ENCODE data around the gene MST1R. TPM values are rescaled to one million over a fixed set of nuclear protein-coding genes. Genes with fewer than 3 reads are reported as not detected.

The MST1R gene
- total RNA-seq, 2 experiments from 2014 or later, result 0.38 to 0.82 TPM

DNA sequence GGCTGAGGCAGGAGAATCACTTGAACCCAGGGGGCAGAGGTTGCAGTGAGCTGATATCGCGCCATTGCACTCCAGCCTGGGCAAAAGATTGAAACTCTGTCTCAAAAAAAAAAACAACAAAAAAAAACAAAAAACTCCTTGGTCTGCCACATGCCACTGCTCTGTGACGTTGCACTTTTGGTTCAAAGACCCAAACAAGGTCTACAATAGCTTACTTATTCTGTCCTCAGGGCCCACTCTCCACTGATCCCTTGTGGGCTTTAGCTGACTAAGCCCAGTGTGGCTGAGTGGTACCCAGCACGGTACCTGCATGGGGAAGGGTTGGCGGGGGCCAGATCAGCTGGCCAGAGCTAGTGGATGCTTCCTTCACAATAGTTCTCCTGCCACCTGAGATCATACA lies 24.1 kb upstream of the MST1R start:
- ChIA-PET POLR2A (interaction anchor here (0.5 to 1.2 kb wide), 3 partner anchors 8 to 198 kb away, joined by 3 read pairs; no protein-coding TSS in a partner anchor), CTCF (ENCODE audit: unreplicated experiment) (no interaction called here)
- TF ChIP-seq, protein P1, sequence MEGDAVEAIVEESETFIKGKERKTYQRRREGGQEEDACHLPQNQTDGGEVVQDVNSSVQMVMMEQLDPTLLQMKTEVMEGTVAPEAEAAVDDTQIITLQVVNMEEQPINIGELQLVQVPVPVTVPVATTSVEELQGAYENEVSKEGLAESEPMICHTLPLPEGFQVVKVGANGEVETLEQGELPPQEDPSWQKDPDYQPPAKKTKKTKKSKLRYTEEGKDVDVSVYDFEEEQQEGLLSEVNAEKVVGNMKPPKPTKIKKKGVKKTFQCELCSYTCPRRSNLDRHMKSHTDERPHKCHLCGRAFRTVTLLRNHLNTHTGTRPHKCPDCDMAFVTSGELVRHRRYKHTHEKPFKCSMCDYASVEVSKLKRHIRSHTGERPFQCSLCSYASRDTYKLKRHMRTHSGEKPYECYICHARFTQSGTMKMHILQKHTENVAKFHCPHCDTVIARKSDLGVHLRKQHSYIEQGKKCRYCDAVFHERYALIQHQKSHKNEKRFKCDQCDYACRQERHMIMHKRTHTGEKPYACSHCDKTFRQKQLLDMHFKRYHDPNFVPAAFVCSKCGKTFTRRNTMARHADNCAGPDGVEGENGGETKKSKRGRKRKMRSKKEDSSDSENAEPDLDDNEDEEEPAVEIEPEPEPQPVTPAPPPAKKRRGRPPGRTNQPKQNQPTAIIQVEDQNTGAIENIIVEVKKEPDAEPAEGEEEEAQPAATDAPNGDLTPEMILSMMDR (conservative IDR thresholded peaks at IDR 0.05; ENCODE audit: low read length), result no peak
- TF ChIP-seq EZH2phosphoT487 (IDR thresholded peaks at IDR 0.05; ENCODE audit: borderline replicate concordance, low read depth, low read length), result no peak
- H3K9me2 ChIP-seq (ENCODE audit: insufficient read depth, low read length), result no peaks in the 10 kb centered on the region
- peaks cover 32% of the 10 kb centered on the region for H3K4me1 ChIP-seq (ENCODE audit: insufficient read depth, low read length, poor library complexity, severe bottlenecking)
- peaks cover 5% of the 10 kb centered on the region; the same call in 1 of the 2 replicates for H3K36me3 ChIP-seq (ENCODE audit: insufficient read depth, low read length)
- peak overlapping the region; percentile 89 for H3K4me2 ChIP-seq (ENCODE audit: low read length)
- H3K27ac ChIP-seq (ENCODE audit: low read depth, low read length, poor library complexity, severe bottlenecking), result no peak overlapping the region
- H2AFZ ChIP-seq (ENCODE audit: low read length), result no peak overlapping the region
- no peaks in the 10 kb centered on the region for H3K9me3 ChIP-seq (ENCODE audit: low read length)
- no peak overlapping the region for H3K4me3 ChIP-seq (ENCODE audit: low read depth, low read length, poor library complexity, severe bottlenecking)
- intact Hi-C loops (cut with micrococcal nuclease; ENCODE audit: unreplicated experiment), result no loop called here
- no peak for DNase-seq (ENCODE audit: low spot score)
- no peaks in the 10 kb centered on the region for H3K79me2 ChIP-seq (ENCODE audit: insufficient read depth, low read depth, low read length)
- no peaks in the 10 kb centered on the region for H4K20me1 ChIP-seq (ENCODE audit: insufficient read depth, low read length)
- BruUV-seq (replicated peaks), result no TSS peak

DNA sequence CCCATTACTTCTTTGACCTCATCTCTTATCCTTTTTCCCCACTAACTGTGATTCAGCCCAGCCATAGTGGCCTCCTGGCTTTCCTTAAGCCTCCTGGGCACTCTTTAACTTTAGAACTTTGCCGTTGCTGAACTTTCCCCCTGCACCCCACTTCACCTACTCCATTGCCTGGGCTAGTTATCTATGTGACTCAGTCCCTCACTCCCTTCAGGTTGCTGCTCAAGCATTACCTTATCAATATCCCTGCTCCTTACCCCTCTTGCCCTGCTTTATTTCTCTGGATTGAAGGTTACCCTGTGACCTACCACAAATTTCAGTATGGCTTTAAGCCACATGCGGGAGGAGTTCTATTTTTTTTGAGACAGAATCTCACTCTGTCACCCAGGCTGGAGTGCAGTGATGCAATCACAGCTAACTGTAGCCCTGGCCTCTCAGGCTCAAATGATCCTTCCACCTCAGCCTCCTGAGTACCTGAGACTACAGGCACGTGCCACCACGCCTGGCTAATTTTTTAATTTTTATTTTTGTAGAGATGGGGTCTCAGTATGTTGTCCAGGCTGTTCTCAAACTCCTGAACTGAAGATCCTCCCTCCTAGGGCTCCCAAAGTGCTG lies 22.6 kb upstream of the MST1R start:
- no TSS peak for BruUV-seq (replicated peaks)
- Histone ChIP-seq H3K9me3 (ENCODE audit: low read length) (no peaks in the 10 kb centered on the region), H3K4me3 (ENCODE audit: low read depth, low read length, poor library complexity, severe bottlenecking) (no peak overlapping the region), H4K20me1 (ENCODE audit: insufficient read depth, low read length) (no peaks in the 10 kb centered on the region), H2AFZ (ENCODE audit: low read length) (no peak overlapping the region), H3K79me2 (ENCODE audit: insufficient read depth, low read depth, low read length) (no peaks in the 10 kb centered on the region), H3K4me1 (ENCODE audit: insufficient read depth, low read length, poor library complexity, severe bottlenecking) (peaks cover 28% of the 10 kb centered on the region), H3K27ac (ENCODE audit: low read depth, low read length, poor library complexity, severe bottlenecking) (no peak overlapping the region), H3K4me2 (ENCODE audit: low read length) (no peak overlapping the region), H3K36me3 (ENCODE audit: insufficient read depth, low read length) (peaks cover 5% of the 10 kb centered on the region; the same call in 1 of the 2 replicates), H3K9me2 (ENCODE audit: insufficient read depth, low read length) (no peaks in the 10 kb centered on the region)
- ChIA-PET CTCF (ENCODE audit: unreplicated experiment) (no interaction called here), POLR2A (no interaction called here)
- no peak for DNase-seq (ENCODE audit: low spot score)
- TF ChIP-seq, protein P1 (conservative IDR thresholded peaks at IDR 0.05; ENCODE audit: low read length), result no peak
- intact Hi-C loops (cut with micrococcal nuclease; ENCODE audit: unreplicated experiment), result no loop called here

DNA sequence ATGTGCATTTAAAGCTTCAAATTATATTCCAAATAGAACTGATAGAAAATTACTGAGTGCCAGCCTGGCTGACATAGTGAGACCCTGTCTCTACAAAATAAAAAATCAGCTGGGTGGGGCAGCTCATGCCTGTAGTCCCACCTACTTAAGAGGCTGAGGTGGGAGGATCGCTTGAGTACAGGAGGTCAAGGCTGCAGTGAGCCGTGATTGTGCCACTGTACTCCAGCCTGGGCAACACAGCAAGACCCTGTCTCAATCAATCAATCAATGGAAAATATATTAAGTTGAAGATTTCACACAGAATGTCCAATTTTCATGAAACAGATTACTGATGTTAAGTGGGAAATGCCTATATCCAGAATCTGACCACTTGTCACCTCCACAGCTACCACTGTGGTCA lies 21.8 kb upstream of the MST1R start:
- POLR2A ChIA-PET, result no interaction called here
- Histone ChIP-seq H3K27ac (ENCODE audit: low read depth, low read length, poor library complexity, severe bottlenecking) (no peak overlapping the region), H3K4me2 (ENCODE audit: low read length) (no peak overlapping the region), H4K20me1 (ENCODE audit: insufficient read depth, low read length) (no peaks in the 10 kb centered on the region), H3K4me3 (ENCODE audit: low read depth, low read length, poor library complexity, severe bottlenecking) (no peak overlapping the region), H3K9me2 (ENCODE audit: insufficient read depth, low read length) (no peaks in the 10 kb centered on the region), H3K36me3 (ENCODE audit: insufficient read depth, low read length) (peaks cover 5% of the 10 kb centered on the region; the same call in 1 of the 2 replicates), H3K9me3 (ENCODE audit: low read length) (no peaks in the 10 kb centered on the region), H3K4me1 (ENCODE audit: insufficient read depth, low read length, poor library complexity, severe bottlenecking) (peaks cover 20% of the 10 kb centered on the region), H3K79me2 (ENCODE audit: insufficient read depth, low read depth, low read length) (no peaks in the 10 kb centered on the region), H2AFZ (ENCODE audit: low read length) (no peak overlapping the region)
- no peak for DNase-seq (ENCODE audit: low spot score)
- CTCF ChIA-PET (ENCODE audit: unreplicated experiment), result no interaction called here
- intact Hi-C loops (cut with micrococcal nuclease; ENCODE audit: unreplicated experiment), result no loop called here
- TF ChIP-seq EZH2phosphoT487 (IDR thresholded peaks at IDR 0.05; ENCODE audit: borderline replicate concordance, low read depth, low read length), result no peak
- TF ChIP-seq, protein P1 (conservative IDR thresholded peaks at IDR 0.05; ENCODE audit: low read length), result no peak
- BruUV-seq (replicated peaks), result no TSS peak
